Uterus (tissue), 4 donors: Measurements from ENCODE around the gene FEM1B. TPM values are rescaled to one million over a fixed set of nuclear protein-coding genes. Genes with fewer than 3 reads are reported as not detected.
A peak's percentile ranks its signal among the peaks of the same experiment; 100 is the strongest.

ENCODE experiments used
- DNase-seq, 2 donors: peaks; one replicate each; pipeline ENCODE4 v3.0.0-alpha.2; 2019 to 2020
- H3K27ac ChIP-seq, 2 donors: fragments of 200-600 bp; sonication (generic); 1 replicate in 1 of 2; 2 replicates in 1 of 2; pipeline ENCODE4 v1.5.1; 2016 to 2018
- H3K27me3 ChIP-seq, 2 donors: fragments of 200-600 bp; sonication (generic); one replicate each; pipeline ENCODE4 v1.5.1; 2018 to 2019; ENCODE audit warnings: control low read depth in 1 of 2
- H3K36me3 ChIP-seq, 2 donors: fragments of 200-600 bp; sonication (generic); one replicate each; pipeline ENCODE4 v1.5.1; 2019; ENCODE audit warnings: control low read depth in 1 of 2
- H3K4me1 ChIP-seq, 2 donors: fragments of 200-600 bp; sonication (generic); one replicate each; pipeline ENCODE4 v1.5.1; 2018 to 2019; ENCODE audit warnings: control low read depth in 1 of 2
- H3K4me3 ChIP-seq, 2 donors: fragments of 200-600 bp; sonication (generic); 1 replicate in 1 of 2; 2 replicates in 1 of 2; pipeline ENCODE4 v1.5.1; 2018 to 2019; ENCODE audit warnings: mild to moderate bottlenecking in 1 of 2
- H3K9me3 ChIP-seq, 2 donors: fragments of 200-600 bp; sonication (generic); one replicate each; pipeline ENCODE4 v1.5.1; 2019; ENCODE audit warnings: control low read depth in 1 of 2
- CTCF ChIP-seq, 4 experiments: fragments of 200-600 bp in 2 of 4; fragments of 450-650 bp in 2 of 4; sonication (generic) in 2 of 4; IDR thresholded peaks; one replicate each; pipeline ENCODE4 v1.5.1; 2016 to 2019; ENCODE audit warnings: antibody characterized with exemption in 4 of 4, mild to moderate bottlenecking in 2 of 4, moderate library complexity in 1 of 4
- POLR2A ChIP-seq, 2 donors: fragments of 450-650 bp; IDR thresholded peaks; one replicate each; pipeline ENCODE4 v1.6.1; 2016; ENCODE audit warnings: antibody characterized with exemption in 2 of 2, mild to moderate bottlenecking in 1 of 2, moderate library complexity in 1 of 2
- intact Hi-C: fragments of 100-400 bp; cut with DNase I; formaldehyde crosslinking; loops from one replicate; pipeline ENCODE4 v1.15.1; 2023; ENCODE audit warnings: low total_unique reads
- total RNA-seq, 4 donors: library from RNA; depleted of rRNA in 3 of 4; stranded (reverse); fragments of >200 nt in 3 of 4; gene quantifications; one replicate each; pipeline versions ENCODE4 v1.1.0 to v1.2.4, GENCODE V29; 2014 to 2023
- donor health status: DM: yes; HTN: yes; CAD: no.

Gene FEM1B
- total RNA-seq, 4 donors from 2014 or later, result 39.4 to 130 (median 77.4) TPM

- H3K27me3 ChIP-seq, result no peaks in the 10 kb centered on the region
- peak overlapping the region; percentile 44 to 75 for H3K27ac ChIP-seq
- H3K4me1 ChIP-seq, result peaks cover 0 to 3% of the 10 kb centered on the region in 2 donors
- TF ChIP-seq POLR2A (IDR thresholded peaks at IDR 0.05) (no peak), CTCF (IDR thresholded peaks at IDR 0.05) (no peak)
- peak; percentile 9 to 27 for DNase-seq
- no peak overlapping the region for H3K4me3 ChIP-seq
- H3K9me3 ChIP-seq, result no peaks in the 10 kb centered on the region
- H3K36me3 ChIP-seq, result no peaks in the 10 kb centered on the region
- intact Hi-C loops, result loop anchor here (10.0 kb wide), 1 partner anchor 357 kb away; no protein-coding TSS in a partner anchor
Measured at GRCh38 chr15:68317281-68318007, 39.9 kb downstream of the FEM1B start.

- peak overlapping the region in 1 of 2 donors; percentile 37 for H3K27ac ChIP-seq
- intact Hi-C loops, result loop anchor here (10.0 kb wide), 1 partner anchor 357 kb away; no protein-coding TSS in a partner anchor
- no peaks in the 10 kb centered on the region for H3K9me3 ChIP-seq
- no peaks in the 10 kb centered on the region for H3K27me3 ChIP-seq
- DNase-seq, result peak in 1 of 2 donors; percentile 7
- H3K4me3 ChIP-seq, result no peak overlapping the region
- H3K4me1 ChIP-seq, result no peaks in the 10 kb centered on the region
- TF ChIP-seq CTCF (IDR thresholded peaks at IDR 0.05) (no peak), POLR2A (IDR thresholded peaks at IDR 0.05) (no peak)
- no peaks in the 10 kb centered on the region for H3K36me3 ChIP-seq
Measured at GRCh38 chr15:68318008-68318835, 40.7 kb downstream of the FEM1B start.

- H3K4me3 ChIP-seq, result no peak overlapping the region
- H3K9me3 ChIP-seq, result no peaks in the 10 kb centered on the region
- no peaks in the 10 kb centered on the region for H3K27me3 ChIP-seq
- DNase-seq, result no peak
- H3K36me3 ChIP-seq, result no peaks in the 10 kb centered on the region
- TF ChIP-seq POLR2A (IDR thresholded peaks at IDR 0.05), result no peak
- TF ChIP-seq CTCF (IDR thresholded peaks at IDR 0.05), result no peak
- intact Hi-C loops, result loop anchor here (10.0 kb wide), 1 partner anchor 356 kb away; no protein-coding TSS in a partner anchor
- H3K4me1 ChIP-seq, result no peaks in the 10 kb centered on the region
- H3K27ac ChIP-seq, result peak overlapping the region in 1 of 2 donors; percentile 37
Measured at GRCh38 chr15:68318931-68319909, 41.7 kb downstream of the FEM1B start.

GRCh38 chr15:68319997-68320396 is 42.5 kb downstream of the FEM1B start:
- intact Hi-C loops, result loop anchor here (10.0 kb wide), 1 partner anchor 355 kb away; no protein-coding TSS in a partner anchor
- TF ChIP-seq POLR2A (IDR thresholded peaks at IDR 0.05) (no peak), CTCF (IDR thresholded peaks at IDR 0.05) (no peak)
- no peak for DNase-seq

More at GRCh38 chr15:68319997-68320396, 42.5 kb downstream of the FEM1B start:
- Histone ChIP-seq H3K4me1 (no peaks in the 10 kb centered on the region), H3K9me3 (no peaks in the 10 kb centered on the region), H3K27me3 (no peaks in the 10 kb centered on the region), H3K36me3 (no peaks in the 10 kb centered on the region), H3K27ac (no peak overlapping the region), H3K4me3 (no peak overlapping the region)
